ENCODE measurements around the gene PTS. TPM values are rescaled to one million over a fixed set of nuclear protein-coding genes. Genes with fewer than 3 reads are reported as not detected.

Gene PTS
- polyA plus RNA-seq (134 and 160 TPM in 2 replicates), polyA minus RNA-seq (34.3 and 55.8 TPM in 2 replicates)

- Histone ChIP-seq H2AFZ (ENCODE audit: low read depth, low read length) (peak within 1 kb of the TSS; percentile 89), H3F3A (ENCODE audit: insufficient read depth, low read length, poor library complexity, severe bottlenecking) (no peaks in the 10 kb centered on the region), H3K36me3 (ENCODE audit: insufficient read depth, low read length) (no peaks in the 10 kb centered on the region), H3K9me2 (ENCODE audit: insufficient read depth, low read length) (no peaks in the 10 kb centered on the region), H3K4me2 (ENCODE audit: low read length) (peak within 1 kb of the TSS; percentile 74), H4K20me1 (ENCODE audit: insufficient read depth) (no peaks in the 10 kb centered on the region), H3K9me3 (ENCODE audit: low read length) (no peaks in the 10 kb centered on the region), H3K27ac (ENCODE audit: low read length) (peak within 1 kb of the TSS; percentile 91), H3K4me3 (ENCODE audit: low read length) (peak within 1 kb of the TSS; percentile 88), H3K79me2 (replicated peaks; ENCODE audit: insufficient read depth, low read length) (peaks cover 27% of the 10 kb centered on the region), H3K9ac (ENCODE audit: low read length) (peak within 1 kb of the TSS; percentile 89), H3K27me3 (ENCODE audit: insufficient read depth, low read depth, low read length) (no peaks in the 10 kb centered on the region)
- TF ChIP-seq, protein P1, sequence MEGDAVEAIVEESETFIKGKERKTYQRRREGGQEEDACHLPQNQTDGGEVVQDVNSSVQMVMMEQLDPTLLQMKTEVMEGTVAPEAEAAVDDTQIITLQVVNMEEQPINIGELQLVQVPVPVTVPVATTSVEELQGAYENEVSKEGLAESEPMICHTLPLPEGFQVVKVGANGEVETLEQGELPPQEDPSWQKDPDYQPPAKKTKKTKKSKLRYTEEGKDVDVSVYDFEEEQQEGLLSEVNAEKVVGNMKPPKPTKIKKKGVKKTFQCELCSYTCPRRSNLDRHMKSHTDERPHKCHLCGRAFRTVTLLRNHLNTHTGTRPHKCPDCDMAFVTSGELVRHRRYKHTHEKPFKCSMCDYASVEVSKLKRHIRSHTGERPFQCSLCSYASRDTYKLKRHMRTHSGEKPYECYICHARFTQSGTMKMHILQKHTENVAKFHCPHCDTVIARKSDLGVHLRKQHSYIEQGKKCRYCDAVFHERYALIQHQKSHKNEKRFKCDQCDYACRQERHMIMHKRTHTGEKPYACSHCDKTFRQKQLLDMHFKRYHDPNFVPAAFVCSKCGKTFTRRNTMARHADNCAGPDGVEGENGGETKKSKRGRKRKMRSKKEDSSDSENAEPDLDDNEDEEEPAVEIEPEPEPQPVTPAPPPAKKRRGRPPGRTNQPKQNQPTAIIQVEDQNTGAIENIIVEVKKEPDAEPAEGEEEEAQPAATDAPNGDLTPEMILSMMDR (IDR thresholded peaks at IDR 0.05; ENCODE audit: poor library complexity, severe bottlenecking): peak; percentile 6
- peak; percentile 73 for TF ChIP-seq EP300 (conservative IDR thresholded peaks at IDR 0.05; ENCODE audit: poor library complexity, severe bottlenecking)
- TF ChIP-seq TAF1 (IDR thresholded peaks at IDR 0.05; ENCODE audit: low read depth): no peak
- peak; percentile 98 for TF ChIP-seq POLR2AphosphoS5 (IDR thresholded peaks at IDR 0.05)
- peak; percentile 23 for TF ChIP-seq RAD21 (conservative IDR thresholded peaks at IDR 0.05)
- peak; percentile 35 for TF ChIP-seq SMC3 (conservative IDR thresholded peaks at IDR 0.05; ENCODE audit: poor library complexity)
- TF ChIP-seq, protein P2, sequence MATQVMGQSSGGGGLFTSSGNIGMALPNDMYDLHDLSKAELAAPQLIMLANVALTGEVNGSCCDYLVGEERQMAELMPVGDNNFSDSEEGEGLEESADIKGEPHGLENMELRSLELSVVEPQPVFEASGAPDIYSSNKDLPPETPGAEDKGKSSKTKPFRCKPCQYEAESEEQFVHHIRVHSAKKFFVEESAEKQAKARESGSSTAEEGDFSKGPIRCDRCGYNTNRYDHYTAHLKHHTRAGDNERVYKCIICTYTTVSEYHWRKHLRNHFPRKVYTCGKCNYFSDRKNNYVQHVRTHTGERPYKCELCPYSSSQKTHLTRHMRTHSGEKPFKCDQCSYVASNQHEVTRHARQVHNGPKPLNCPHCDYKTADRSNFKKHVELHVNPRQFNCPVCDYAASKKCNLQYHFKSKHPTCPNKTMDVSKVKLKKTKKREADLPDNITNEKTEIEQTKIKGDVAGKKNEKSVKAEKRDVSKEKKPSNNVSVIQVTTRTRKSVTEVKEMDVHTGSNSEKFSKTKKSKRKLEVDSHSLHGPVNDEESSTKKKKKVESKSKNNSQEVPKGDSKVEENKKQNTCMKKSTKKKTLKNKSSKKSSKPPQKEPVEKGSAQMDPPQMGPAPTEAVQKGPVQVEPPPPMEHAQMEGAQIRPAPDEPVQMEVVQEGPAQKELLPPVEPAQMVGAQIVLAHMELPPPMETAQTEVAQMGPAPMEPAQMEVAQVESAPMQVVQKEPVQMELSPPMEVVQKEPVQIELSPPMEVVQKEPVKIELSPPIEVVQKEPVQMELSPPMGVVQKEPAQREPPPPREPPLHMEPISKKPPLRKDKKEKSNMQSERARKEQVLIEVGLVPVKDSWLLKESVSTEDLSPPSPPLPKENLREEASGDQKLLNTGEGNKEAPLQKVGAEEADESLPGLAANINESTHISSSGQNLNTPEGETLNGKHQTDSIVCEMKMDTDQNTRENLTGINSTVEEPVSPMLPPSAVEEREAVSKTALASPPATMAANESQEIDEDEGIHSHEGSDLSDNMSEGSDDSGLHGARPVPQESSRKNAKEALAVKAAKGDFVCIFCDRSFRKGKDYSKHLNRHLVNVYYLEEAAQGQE (IDR thresholded peaks at IDR 0.05; ENCODE audit: borderline replicate concordance): no peak
- peak; percentile 74 for TF ChIP-seq MXI1 (conservative IDR thresholded peaks at IDR 0.05; ENCODE audit: poor library complexity, severe bottlenecking)
- TF ChIP-seq EZH2 (IDR thresholded peaks at IDR 0.05; ENCODE audit: borderline replicate concordance, insufficient read depth, low read length, poor library complexity, severe bottlenecking): no peak
Measured at GRCh38 chr11:112226062-112226830, at the start of gene PTS. PTS (plus strand) TSS chr11:112226428; CDS start chr11:112226444, 16 bp downstream.

GRCh38 chr11:112177589-112177988 is 48.6 kb upstream of the PTS start:
- Histone ChIP-seq H3K9ac (ENCODE audit: low read length) (no peak overlapping the region), H3K79me2 (replicated peaks; ENCODE audit: insufficient read depth, low read length) (no peaks in the 10 kb centered on the region), H3F3A (ENCODE audit: insufficient read depth, low read length, poor library complexity, severe bottlenecking) (no peaks in the 10 kb centered on the region), H3K27ac (ENCODE audit: low read length) (no peak overlapping the region), H3K36me3 (ENCODE audit: insufficient read depth, low read length) (no peaks in the 10 kb centered on the region), H3K27me3 (ENCODE audit: insufficient read depth, low read depth, low read length) (no peaks in the 10 kb centered on the region), H2AFZ (ENCODE audit: low read depth, low read length) (no peak overlapping the region), H3K9me3 (ENCODE audit: low read length) (no peaks in the 10 kb centered on the region), H3K4me2 (ENCODE audit: low read length) (no peak overlapping the region), H3K9me2 (ENCODE audit: insufficient read depth, low read length) (no peaks in the 10 kb centered on the region), H3K4me3 (ENCODE audit: low read length) (no peak overlapping the region), H4K20me1 (ENCODE audit: insufficient read depth) (no peaks in the 10 kb centered on the region)
- TF ChIP-seq RAD21 (conservative IDR thresholded peaks at IDR 0.05) (no peak), POLR2AphosphoS5 (IDR thresholded peaks at IDR 0.05) (no peak), EP300 (conservative IDR thresholded peaks at IDR 0.05; ENCODE audit: poor library complexity, severe bottlenecking) (no peak)
- TF ChIP-seq, protein P1 (IDR thresholded peaks at IDR 0.05; ENCODE audit: poor library complexity, severe bottlenecking): no peak
